Fibroblast of pulmonary artery (primary cell): ENCODE data around the gene MTTP.

Experiments
- DNase-seq: peaks from one replicate; pipeline ENCODE4 v3.0.0-alpha.2; 2010; ENCODE audit warnings: low read depth
- H3K4me3 ChIP-seq: replicated peaks from 2 replicates; pipeline ENCODE4 v1.5.1; 2011; ENCODE audit warnings: low read depth, mild to moderate bottlenecking, control low read depth, low read length, moderate library complexity
- TF ChIP-seq, protein P1 (sequence below): IDR thresholded peaks from 2 replicates; pipeline ENCODE4 v1.5.1; 2011; ENCODE audit warnings: mild to moderate bottlenecking, control low read depth, low read length, inconsistent platforms; ENCODE audit errors: missing control alignments

Gene MTTP

DNA sequence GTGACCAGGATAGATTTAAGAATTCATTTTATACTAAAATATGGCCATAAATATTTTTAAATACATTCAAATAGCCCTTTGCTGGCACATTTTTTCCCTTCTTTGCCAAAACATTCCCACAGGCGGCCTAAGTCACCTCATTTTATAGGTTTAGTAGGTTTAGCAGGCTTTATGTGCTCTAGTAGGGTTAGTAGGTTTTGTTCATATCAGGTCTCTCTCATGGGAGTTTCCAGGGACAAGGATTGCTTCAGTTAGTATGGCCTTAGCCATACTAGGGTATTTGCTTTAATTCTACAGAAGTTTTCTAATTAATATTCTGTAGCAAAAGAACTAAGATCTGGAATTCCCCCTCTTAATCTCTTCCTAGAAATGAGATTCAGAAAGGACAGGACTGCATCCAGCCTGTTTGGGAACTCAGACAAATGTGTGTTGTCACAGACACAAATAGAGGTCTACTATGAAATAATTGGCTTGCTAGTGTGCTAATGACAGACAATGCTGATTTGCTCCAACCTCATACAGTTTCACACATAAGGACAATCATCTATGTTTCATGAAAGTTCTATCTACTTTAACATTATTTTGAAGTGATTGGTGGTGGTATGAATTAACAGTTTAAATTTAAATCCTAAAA lies 772 bp upstream of the MTTP start:
- TF ChIP-seq, protein P1, sequence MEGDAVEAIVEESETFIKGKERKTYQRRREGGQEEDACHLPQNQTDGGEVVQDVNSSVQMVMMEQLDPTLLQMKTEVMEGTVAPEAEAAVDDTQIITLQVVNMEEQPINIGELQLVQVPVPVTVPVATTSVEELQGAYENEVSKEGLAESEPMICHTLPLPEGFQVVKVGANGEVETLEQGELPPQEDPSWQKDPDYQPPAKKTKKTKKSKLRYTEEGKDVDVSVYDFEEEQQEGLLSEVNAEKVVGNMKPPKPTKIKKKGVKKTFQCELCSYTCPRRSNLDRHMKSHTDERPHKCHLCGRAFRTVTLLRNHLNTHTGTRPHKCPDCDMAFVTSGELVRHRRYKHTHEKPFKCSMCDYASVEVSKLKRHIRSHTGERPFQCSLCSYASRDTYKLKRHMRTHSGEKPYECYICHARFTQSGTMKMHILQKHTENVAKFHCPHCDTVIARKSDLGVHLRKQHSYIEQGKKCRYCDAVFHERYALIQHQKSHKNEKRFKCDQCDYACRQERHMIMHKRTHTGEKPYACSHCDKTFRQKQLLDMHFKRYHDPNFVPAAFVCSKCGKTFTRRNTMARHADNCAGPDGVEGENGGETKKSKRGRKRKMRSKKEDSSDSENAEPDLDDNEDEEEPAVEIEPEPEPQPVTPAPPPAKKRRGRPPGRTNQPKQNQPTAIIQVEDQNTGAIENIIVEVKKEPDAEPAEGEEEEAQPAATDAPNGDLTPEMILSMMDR, result no peak

DNA sequence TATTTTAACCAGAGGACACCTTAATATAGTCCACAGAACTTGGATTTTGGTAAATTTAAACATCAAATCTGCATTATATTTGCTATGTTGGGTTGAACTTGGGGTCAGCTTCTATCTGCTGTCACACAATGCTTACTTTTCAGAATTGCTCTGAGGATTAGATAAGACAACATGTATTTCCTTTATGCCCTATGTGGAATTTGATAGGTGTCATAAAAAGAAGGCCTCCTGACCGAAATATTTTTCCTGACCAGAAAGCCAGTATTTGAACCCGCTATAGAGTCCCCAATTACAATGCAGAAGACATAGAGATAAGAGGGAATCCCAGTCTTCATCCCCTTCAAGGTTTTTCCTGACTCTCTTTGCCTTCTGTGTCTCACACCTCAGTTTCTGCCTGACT lies 4.1 kb downstream of the MTTP start:
- TF ChIP-seq, protein P1, result no peak
- no peak overlapping the region for H3K4me3 ChIP-seq
- DNase-seq, result no peak

More for the DNA sequence above, 772 bp upstream of the MTTP start:
- DNase-seq, result no peak
- H3K4me3 ChIP-seq, result no peak overlapping the region

DNA sequence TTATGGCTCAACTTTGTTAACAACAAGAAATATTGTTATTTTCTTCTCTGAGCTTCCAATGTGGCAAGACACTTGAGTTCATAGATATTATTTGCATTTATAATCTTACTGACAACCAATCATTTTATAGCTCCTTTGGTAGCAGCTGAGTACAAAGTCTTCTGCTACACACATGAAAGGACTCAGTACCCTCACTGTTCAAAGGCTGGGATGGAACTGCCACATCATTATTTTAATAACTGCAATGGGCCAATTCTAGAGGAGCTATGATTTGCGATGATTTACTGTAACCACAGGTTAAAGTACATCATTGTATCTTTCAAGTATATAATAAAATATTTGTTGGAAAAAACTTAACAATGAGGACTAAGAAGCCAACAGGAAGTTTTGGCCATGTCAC lies 10.9 kb downstream of the MTTP start:
- H3K4me3 ChIP-seq, result no peak overlapping the region
- no peak for DNase-seq
- TF ChIP-seq, protein P1, result no peak

DNA sequence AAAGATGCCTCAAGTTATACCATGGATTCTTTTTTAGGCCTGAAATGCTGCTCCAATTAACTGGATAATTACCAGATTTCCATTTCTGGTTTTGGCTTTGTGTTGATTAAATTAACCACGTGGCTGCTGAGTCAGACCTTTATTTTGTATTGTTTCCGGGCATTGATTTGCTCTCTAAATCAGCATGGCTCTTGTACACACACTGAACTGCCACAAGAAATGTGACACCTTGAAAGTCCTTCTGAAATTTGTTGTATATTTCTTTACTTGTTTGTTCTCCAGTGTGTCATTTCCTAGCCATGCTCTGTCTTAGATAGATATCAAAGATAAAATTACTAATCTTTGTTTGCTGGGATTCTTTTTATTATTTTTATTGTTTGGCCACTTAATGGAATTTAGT lies 11.7 kb downstream of the MTTP start:
- H3K4me3 ChIP-seq, result no peak overlapping the region
- no peak for DNase-seq
- TF ChIP-seq, protein P1, result no peak

DNA sequence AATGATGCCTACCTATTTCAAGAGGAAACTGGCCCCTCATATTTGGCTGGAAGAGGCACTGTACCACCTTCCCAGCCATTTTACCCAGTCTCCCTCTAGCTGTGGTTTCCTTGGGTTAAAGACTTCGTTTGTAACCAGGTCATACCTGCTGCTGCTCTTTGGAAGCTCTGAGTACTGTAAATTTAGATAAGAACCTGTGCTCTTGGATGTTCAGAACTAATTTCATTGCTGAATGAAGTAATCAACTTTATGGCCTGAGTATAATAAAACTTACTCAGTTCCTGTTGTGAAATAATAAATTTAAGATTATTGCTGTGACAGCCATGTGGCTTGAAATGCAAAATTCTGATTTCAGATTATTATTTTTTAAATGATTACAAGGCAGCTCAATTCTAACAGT lies 12.2 kb downstream of the MTTP start:
- no peak overlapping the region for H3K4me3 ChIP-seq
- DNase-seq, result no peak
- TF ChIP-seq, protein P1, result no peak

DNA sequence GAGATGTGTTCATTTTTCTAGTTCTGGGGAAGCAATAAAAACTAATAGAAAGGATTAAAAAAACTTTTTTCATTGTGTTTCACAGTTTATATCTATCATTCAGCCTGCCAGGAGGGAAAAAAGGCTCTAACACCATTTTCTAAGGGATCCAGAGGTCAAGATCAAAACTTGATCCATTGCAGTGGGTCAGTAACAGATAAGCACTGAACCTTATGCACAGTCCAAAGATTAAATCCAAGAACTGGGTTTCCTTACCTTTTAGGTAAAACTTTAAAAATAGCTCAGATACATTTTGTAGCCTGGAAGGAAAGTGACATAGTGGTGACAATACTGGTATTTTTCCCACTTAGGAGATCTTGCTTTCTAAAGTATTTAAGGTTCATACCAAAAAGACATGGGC lies 12.7 kb downstream of the MTTP start:
- TF ChIP-seq, protein P1, result no peak
- no peak for DNase-seq
- no peak overlapping the region for H3K4me3 ChIP-seq

DNA sequence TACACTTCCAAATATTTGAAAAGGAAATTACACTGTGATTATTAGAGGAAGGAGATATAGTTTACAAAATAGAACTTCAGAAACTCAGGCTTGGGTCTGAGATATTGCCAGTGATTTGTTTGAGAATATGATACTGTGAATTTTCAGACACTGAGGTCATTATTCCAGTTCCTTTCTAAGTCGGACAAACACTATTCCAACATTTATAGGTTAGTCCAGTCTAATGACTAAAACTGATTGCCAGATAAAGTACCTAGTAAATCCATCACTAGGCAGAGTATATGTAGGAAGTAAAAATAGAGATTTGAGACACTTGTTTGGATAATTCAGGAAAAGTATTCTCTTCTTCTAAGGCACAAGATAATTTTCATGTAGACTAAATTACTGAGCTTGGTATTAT lies 13.2 kb downstream of the MTTP start:
- DNase-seq, result no peak
- TF ChIP-seq, protein P1, result no peak
- no peak overlapping the region for H3K4me3 ChIP-seq
